ENCODE data around the gene SLC38A7.
"Not testable (repeated sequence)": the region's sequence is repeated elsewhere in the genome, so short reads cannot be mapped to it uniquely, and the experiment has no call there.

The SLC38A7 gene, protein sequence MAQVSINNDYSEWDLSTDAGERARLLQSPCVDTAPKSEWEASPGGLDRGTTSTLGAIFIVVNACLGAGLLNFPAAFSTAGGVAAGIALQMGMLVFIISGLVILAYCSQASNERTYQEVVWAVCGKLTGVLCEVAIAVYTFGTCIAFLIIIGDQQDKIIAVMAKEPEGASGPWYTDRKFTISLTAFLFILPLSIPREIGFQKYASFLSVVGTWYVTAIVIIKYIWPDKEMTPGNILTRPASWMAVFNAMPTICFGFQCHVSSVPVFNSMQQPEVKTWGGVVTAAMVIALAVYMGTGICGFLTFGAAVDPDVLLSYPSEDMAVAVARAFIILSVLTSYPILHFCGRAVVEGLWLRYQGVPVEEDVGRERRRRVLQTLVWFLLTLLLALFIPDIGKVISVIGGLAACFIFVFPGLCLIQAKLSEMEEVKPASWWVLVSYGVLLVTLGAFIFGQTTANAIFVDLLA

GRCh38 chr16:58684354-58685083 lies at the start of gene SLC38A7:
TSS of gene SLC38A7 (minus strand) at chr16:58684770. CDS start at chr16:58680126, 4,644 bp downstream.
- DNase-seq, result peak in 57 of 58 donors; percentile 44 to 92 (median 82)

GRCh38 chr16:58733671-58734458 lies 49.3 kb upstream of the SLC38A7 start, which contains the start of gene GOT2:
TSS of gene GOT2 (minus strand) at chr16:58734316. CDS start at chr16:58734228, 88 bp downstream.
- DNase-seq, result peak in 57 of 58 donors; percentile 47 to 91 (median 76)

- peak in 5 of 58 donors; percentile 8 to 58 (median 32) for DNase-seq
These were observed 48.7 kb upstream of the SLC38A7 start for GRCh38 chr16:58733248-58733670.

GRCh38 chr16:58732545-58733247 lies 48.1 kb upstream of the SLC38A7 start:
- no peak for DNase-seq

DNA sequence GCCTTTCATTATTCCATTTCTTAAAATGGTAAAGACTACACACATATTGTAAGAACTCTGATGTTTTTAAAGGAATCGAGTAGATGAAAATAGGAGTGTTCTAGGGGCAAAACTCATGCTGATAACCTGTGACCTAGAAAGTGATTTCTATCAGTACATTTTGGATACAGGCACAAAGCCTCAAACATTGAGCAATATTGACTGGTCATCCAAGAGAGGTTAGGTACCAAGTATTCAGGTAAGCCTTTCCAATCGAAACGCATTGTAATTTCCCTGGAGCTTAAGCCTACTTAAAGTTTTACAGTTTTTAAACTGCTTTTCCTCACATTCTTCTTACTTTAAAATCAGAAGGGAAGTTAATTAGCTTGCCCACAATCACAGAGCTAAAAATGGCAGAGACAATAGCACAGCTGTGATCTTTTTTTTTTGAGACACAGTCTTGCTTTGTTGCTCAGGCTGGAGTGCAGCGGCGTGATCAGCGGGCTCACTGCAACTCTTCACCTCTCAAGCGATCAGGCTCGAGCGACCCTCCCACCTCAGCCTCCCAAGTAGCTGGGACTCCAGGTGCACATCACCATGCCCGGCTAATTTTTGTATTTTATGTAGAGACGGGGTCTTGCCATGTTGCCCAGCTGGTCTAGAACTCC lies 46.3 kb upstream of the SLC38A7 start:
- peak in 12 of 58 donors; percentile 5 to 36 (median 18) for DNase-seq

GRCh38 chr16:58727796-58728568 lies 43.4 kb upstream of the SLC38A7 start:
- no peak for DNase-seq

DNA sequence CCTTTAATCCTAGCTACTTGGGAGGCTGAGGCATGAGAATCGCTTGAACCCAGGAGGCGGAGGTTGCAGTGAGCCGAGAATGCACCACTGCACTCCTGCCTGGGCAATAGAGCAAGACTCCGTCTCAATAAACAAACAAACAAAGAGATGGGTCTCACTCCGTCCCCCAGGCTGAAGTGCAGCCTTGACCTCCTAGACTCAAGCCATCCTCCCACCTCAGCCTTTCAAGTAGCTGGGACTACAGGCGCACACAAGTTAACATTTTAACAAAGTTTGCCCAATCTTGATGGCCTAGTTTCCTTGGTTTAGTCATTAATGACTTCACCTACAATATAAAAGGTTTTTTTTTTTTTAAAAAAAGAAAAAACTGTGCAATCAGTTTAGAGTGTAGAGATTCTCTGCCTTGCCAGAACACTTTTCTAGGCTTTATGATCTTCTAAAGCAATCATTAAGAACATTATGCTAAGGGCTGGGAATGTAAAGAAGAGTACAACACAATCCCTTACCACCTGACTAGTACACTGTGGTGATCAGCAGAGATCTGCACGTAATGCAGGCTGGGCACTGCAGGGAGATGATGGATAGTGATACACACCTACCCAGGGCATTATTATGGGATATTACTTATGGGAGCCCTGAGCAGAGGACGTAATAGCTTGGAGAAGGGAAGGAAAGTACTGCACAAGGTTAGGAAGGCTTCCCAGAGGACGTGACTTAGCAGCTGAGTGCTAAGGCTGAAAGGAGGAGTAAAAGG lies 42.6 kb upstream of the SLC38A7 start:
- DNase-seq, result no peak

GRCh38 chr16:58723109-58723508 lies 38.5 kb upstream of the SLC38A7 start:
- no peak for DNase-seq

- no peak for DNase-seq
These were observed 33.4 kb upstream of the SLC38A7 start for GRCh38 chr16:58717994-58718393.

- DNase-seq, result no peak
These were observed 31.9 kb upstream of the SLC38A7 start for GRCh38 chr16:58716468-58716867.

DNA sequence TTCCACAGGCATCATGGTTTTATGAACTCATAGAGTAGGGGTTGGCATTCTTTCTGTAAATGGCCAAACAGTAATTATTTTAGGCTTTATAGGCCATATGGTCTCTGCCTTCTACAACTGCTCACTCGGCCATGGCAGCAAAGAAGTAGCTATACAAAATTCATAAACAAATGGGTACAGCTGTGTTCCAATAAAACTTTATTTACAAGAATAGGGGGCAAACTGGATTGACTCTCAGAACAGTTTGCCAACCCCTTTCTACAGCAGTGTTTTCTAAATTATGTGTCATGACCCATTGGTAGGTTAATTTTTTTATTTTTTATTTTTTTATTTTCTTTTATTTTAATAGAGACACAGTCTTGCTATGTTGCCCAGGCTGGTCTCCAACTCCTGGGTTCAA lies 29.2 kb upstream of the SLC38A7 start:
- DNase-seq, result no peak

GRCh38 chr16:58709333-58709732 lies 24.8 kb upstream of the SLC38A7 start:
- no peak for DNase-seq

GRCh38 chr16:58699151-58699550 lies 14.6 kb upstream of the SLC38A7 start:
- no peak for DNase-seq

DNA sequence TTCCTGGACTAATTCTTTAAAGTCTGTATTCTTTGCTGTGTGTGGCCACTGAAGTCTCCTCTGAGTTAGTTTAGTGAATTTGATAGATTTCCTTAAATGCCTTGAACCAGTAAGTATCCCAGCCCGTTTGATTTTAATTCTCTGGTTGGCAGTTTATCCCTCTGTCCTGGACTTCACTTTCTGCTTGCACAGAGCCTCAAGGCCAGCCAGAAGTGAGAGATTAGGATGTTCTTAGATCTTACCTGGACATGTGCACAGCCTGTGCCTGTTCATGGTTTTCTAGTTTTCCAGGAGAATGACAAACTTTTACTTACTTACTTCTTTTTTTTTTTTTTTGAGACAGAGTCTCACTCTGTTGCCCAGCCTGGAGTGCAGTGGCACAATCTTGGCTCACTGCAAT lies 10.8 kb upstream of the SLC38A7 start:
- DNase-seq, result no peak

DNA sequence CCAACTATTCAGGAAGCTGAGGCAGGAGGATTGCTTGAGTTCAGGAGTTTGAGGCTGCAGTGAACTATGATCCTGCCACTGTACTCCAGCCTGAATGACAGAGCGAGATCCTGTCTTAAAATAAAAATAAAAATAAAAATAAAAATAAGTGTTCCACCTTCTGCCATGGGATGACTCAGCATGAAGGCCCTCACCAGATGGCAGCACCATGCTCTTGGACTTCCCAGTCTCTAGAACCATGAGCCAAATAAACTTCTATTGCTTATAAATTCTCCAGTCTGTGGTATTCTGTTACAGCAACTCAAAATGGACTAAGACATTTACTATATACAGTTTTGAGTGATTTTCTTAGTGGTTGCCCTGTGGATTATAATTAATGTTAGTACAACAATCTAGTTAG lies 7.9 kb upstream of the SLC38A7 start:
- DNase-seq, result no peak

DNA sequence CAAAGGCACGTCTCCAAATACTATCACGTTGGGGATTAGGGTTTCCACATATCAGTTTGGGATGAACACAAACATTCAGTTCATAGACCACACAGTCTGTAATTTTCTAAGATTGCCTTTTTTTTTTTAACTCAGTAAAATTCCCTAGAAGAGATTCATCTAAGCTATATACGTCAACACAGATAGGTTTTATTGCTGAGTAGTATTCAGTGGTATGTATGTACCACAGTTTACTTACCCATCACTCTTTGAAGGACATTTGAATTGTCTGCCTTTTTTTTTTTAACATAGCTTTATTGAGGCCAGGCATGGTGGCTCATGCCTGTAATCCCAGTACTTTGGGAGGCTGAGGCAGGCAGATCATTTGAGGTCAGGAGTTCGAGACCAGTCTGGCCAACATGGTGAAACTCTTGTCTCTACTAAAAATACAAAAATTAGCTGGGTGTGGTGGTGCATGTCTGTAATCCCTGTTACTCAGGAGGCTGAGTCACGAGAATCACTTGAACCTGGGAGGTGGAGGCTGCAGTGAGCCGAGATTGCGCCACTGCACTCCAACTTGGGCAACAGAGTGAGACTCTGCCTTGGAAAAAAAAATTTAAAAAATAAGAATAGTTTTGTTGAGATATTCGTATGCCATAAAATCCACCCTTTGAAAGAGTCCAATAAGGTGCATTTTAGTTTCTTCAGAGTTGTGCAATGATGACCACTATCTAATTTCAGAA lies 2.6 kb upstream of the SLC38A7 start:
- not testable (repeated sequence) for DNase-seq

GRCh38 chr16:58685084-58685449 lies 497 bp upstream of the SLC38A7 start:
- no peak for DNase-seq

DNA sequence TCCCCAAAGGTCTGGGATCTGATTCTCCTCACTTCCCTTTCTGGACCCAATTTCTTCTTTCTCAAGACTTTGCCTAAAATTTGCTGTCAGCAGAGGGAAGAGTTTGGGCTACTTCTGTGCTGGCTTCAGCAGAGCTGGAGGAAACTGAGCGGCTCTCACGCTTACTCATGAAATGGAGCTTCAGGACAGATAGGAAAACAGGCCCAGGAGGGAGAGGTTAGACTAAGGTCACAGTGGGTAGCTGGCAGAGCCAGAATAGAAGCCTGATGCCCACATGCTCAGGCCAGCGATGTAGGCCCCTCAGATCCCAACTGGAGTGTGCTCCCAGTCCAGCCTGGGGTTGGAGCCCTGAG lies 593 bp downstream of the SLC38A7 start:
- DNase-seq, result peak in 1 of 58 donors; percentile 25

Data from anterior cingulate cortex (tissue), 58 donors.